Fibroblast of upper back skin (primary cell): Measurements from ENCODE around the gene COL27A1.
A peak's percentile ranks its signal among the peaks of the same experiment; 100 is the strongest.

Source experiments
- DNase-seq: peaks from one replicate; pipeline ENCODE4 v3.0.0-alpha.2; 2013

COL27A1 gene

GRCh38 chr9:114149765-114150340, 5.5 kb upstream of the COL27A1 start:
- no peak for DNase-seq

GRCh38 chr9:114150608-114151007, 4.7 kb upstream of the COL27A1 start:
- DNase-seq, result no peak

- no peak for DNase-seq
Observed at GRCh38 chr9:114151426-114151956, 3.8 kb upstream of the COL27A1 start.

- peak; percentile 41 for DNase-seq
Observed at GRCh38 chr9:114153761-114154599, 1.4 kb upstream of the COL27A1 start.

- DNase-seq, result no peak
Observed at GRCh38 chr9:114154600-114155102, 686 bp upstream of the COL27A1 start.

- DNase-seq, result no peak
Observed at GRCh38 chr9:114155995-114156656, 789 bp downstream of the COL27A1 start.

GRCh38 chr9:114156657-114157421, 1.5 kb downstream of the COL27A1 start:
- DNase-seq, result peak; percentile 83

GRCh38 chr9:114157516-114158176, 2.3 kb downstream of the COL27A1 start:
- DNase-seq, result no peak

GRCh38 chr9:114158482-114159130, 3.3 kb downstream of the COL27A1 start:
- DNase-seq, result no peak

- DNase-seq, result no peak
Observed at GRCh38 chr9:114159691-114160090, 4.4 kb downstream of the COL27A1 start.

GRCh38 chr9:114161513-114161912, 6.2 kb downstream of the COL27A1 start:
- DNase-seq, result no peak

GRCh38 chr9:114163517-114163951, 8.2 kb downstream of the COL27A1 start:
- DNase-seq, result peak; percentile 57

- DNase-seq, result no peak
Observed at GRCh38 chr9:114164191-114164794, 9.0 kb downstream of the COL27A1 start.

- DNase-seq, result no peak
Observed at GRCh38 chr9:114165407-114166102, 10.2 kb downstream of the COL27A1 start.

- DNase-seq, result no peak
Observed at GRCh38 chr9:114166103-114166470, 10.8 kb downstream of the COL27A1 start.

GRCh38 chr9:114166614-114167572, 11.6 kb downstream of the COL27A1 start:
- peak; percentile 27 for DNase-seq

- no peak for DNase-seq
Observed at GRCh38 chr9:114167591-114168091, 12.3 kb downstream of the COL27A1 start.

- DNase-seq, result no peak
Observed at GRCh38 chr9:114168281-114169028, 13.1 kb downstream of the COL27A1 start.
